Activated CD4-positive, alpha-beta T cell treated with anti-CD3 and anti-CD28 coated beads, Interleukin-2, amount 50 U/mL, for 24 hours (primary cell): ENCODE data around the gene RIMKLB.
"Not testable (repeated sequence)": the region's sequence is repeated elsewhere in the genome, so short reads cannot be mapped to it uniquely, and the experiment has no call there.

Experiments
- DNase-seq, 2 donors: peaks; one replicate each; pipeline ENCODE4 v3.0.0-alpha.2; 2020; ENCODE audit warnings: low read depth in 1 of 2, low spot score in 1 of 2

RIMKLB gene

DNA sequence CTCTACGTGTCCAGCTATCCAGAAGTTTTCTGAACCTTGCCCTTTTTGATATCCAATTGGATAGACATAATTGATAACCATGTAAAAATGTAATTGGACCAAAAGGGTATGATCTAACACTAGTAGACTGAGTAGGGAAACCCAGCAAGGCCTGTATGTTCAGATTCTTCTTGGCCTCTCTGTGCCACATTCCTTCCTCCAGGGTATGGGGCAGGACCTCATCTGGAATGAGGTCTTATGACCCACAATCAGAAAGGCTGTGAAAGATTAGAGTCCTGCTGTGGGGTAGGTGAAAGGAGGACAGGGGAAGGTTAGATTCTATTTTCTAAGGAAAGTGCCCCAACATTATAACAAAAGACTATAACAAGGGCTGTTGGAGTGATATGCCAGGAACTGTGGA is 73.3 kb downstream of the RIMKLB start:
- DNase-seq = no peak

DNA sequence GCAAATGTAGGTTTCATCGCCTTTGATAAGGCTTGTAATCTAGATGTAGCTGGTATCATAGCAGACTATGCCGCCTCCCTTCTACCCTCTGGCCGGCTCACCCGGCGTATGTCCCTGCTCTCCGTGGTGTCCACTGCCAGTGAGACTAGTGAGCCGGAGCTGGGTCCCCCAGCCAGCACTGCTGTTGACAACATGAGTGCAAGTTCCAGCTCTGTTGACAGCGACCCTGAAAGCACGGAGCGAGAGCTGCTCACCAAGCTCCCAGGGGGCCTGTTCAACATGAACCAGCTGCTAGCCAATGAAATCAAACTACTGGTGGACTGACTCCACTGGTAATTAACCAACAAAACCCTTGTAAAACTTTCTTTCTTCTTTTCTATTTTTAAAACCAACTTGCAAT is 75.7 kb downstream of the RIMKLB start:
- no peak for DNase-seq

DNA sequence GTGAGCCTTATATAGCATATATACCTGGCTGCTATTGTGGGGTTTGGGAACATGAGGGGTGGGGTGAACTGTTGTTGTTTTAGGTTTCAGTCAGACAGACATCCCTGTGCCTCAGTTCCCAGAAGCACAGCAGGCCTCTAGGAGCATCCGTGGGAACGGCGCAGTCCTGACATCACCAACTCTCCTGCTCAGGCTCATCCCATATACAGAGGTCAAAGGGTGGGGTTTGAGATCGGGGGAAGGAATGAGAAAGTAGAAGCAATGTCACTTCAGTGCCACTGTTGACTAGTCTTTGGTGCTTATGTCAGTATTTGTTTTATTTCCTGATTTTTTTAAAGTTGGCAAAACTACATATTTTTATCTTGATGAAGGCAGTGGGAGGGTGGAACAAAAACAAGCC is 81.5 kb downstream of the RIMKLB start:
- no peak for DNase-seq

DNA sequence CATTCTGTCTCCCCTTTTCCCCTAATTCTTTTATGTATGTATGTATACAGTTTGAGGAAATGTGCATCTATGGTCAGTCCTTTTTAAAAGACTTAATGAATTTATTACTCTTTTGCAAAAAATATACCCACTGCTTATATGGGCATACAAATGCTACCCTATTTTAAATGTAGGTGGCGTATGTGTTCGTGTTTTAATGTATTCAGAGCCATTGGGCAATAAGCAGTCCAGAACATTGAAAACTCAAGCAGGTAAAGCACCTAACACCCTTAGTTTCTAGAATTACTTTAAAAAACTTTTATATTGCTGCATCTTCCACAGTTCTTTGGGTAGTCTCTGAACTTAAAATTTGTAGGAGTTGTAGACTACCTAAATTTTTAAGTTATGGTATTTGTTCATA is 82.1 kb downstream of the RIMKLB start:
- no peak for DNase-seq

DNA sequence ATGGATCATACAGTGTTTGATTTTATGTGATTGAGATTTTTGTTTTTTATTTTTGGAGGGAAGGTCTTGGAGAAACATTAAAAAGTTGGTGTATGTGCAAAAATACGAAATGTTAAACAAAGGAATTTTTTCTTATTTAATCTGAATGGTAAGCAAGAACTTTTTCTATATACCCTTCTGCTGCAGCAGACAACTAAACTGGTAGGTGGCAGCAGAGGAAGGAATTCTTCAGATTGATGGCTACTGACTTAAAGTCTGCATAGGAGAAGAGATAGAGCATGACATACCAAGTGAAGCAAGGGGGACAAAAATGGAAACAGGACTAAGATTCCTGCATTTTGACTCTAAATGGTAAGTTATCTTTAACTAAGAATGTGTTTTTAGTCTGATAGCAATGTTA is 82.6 kb downstream of the RIMKLB start:
- DNase-seq = no peak

DNA sequence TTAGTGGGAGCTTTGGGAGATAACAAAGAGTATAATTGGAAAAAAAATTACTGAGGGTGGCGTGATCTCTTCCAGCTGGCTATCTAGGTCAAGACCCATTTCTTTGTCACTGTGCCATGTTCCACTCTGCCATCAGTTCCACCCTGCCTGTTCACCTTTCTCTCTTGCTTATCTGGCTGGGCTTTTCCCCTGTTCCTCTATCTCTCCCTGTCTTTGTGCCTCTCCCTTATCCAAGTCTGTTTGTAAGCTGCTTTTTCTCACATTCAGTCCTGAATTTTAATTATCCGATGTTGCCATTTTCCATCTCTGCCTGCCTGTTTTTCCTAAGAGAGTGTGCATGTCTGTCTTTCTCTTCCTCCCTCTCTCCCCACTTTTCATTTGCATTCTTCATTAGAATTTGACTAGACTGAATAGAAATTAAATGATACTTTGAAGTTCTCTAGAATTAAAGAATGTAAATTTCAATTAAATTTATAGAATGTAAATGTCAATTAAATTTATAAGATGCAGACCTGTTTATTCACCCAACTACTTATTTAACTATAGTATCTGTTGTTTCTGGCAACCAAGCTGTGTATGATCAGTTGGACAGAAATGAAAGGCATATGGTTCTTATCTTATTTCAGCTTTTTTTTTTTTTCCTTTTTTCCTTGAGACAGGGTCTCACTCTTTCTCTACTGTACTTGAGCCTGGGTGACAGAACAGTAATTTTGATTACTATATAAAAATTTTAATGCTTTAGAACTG is 83.8 kb downstream of the RIMKLB start:
- no peak for DNase-seq

DNA sequence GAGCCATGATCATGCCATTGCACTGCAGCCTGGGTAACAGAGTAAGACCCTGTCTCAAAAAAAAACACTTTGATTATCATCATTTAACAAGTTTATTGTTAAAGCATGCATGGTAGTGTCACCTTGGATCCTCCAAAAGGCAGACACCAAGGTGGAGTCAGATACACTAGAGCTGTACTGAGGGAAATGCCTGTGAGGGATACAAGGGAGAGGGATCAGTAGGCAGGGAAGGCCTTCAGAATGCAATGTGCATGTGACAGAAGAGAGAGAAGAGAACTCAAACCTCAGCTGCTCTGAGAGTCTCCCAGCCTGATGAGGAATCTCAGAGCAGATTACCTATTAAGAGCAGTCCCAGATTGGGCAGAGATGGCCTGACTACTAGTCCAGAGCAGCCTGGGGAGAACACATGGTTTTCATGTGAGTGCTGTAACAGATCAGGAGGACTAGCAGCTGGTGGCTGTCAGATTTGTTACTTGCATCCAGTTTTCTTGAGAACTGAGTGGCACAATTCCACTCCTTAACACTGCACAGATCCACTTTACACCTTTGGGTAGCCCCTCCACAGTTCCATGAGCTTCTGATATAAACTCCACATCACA is 86.6 kb downstream of the RIMKLB start:
- DNase-seq = no peak

DNA sequence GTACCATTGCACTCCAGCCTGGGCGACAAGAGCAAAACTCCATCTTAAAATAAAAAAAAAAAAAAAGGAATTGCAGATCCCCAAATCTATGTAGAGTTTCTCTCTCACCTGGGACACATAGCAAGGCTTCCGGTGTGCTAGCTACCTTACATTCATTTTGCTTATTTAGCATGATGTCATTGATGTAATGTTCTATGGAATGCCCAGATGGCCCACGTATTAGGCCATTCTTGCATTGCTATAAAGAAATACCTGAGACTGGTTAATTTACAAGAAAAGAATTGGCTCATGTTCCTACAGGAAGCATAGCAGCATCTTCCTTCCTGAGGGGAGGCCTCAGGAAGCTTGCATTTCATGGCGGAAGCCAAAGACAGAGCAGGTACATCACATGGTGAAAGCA is 87.7 kb downstream of the RIMKLB start:
- no peak for DNase-seq

DNA sequence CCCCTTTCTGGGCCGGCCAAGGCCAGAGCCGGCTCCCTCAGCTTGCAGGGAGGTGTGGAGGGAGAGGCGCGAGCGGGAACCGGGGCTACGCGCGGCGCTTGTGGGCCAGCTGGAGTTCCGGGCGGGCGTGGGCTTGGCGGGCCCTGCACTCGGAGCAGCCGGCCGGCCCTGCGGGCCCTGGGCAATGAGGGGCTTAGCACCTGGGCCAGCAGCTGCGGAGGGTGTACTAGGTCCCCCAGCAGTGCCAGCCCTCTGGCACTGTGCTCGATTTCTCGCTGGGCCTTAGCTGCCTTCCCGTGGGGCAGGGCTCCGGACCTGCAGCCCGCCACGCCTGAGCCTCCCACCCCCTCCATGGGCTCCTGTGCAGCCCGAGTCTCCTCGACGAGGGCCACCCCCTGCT is 89.4 kb downstream of the RIMKLB start:
- not testable (repeated sequence) for DNase-seq

DNA sequence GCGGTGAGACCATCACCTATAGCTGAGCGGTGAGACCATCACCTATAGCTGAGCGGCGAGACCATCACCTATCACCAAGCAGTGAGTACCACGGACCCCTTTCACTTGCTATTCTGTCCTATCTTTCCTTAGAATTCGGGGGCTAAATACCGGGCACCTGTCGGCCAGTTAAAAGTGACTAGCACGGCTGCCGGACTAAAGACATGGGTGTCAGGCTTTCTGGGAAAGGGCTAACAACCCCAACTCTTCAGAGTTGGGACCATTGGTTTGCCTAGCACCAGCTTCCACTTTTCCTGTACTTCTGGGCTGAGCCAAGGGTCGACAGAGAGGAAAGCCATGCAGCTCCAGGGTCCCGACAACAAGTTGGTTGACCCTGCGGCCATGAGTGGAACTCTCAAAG is 90.9 kb downstream of the RIMKLB start:
- not testable (repeated sequence) for DNase-seq

DNA sequence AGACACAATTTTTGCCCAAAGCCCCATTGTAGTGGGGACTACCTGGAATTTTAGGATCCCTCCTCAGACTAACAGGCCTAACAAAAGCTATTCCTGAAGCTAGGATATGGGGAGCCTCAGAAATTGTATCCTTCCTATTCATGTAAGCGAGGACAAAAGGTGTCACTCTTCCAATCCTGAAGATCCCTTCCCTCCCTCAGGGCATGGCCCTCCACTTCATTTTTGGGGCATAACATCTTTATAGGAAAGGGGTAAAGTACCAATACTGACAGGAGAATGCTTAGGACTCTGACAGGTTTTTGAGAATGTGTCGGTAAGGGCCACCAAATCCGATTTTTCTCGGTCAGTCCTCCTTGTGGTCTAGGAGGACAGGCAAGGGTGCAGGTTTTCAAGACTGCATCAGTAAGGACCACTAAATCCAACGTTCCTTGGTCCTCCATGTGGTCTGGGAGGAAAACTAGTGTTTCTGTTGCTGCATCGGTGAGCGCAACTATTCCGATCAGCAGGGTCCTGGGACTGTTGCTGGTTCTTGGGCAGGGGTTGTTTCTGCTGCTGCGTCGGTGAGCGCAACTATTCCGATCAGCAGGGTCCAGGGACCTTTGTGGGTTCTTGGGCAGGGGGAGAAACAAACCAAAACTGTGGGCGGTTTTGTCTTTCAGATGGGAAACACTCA is 91.7 kb downstream of the RIMKLB start:
- DNase-seq = not testable (repeated sequence)

DNA sequence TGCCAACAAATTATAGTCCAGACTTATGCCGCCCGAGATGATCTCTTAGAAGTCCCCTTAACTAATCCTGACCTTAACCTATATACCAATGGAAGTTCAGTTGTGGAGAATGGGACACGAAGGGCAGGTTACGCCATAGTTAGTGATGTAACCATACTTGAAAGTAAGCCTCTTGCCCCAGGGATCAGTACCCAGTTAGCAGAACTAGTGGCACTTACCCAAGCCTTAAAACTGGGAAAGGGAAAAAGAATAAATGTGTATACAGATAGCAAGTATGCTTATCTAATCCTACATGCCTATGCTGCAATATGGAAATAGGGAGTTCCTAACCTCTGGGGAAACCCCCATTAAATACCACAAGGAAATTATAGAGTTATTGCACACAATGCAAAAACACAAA is 95.4 kb downstream of the RIMKLB start:
- not testable (repeated sequence) for DNase-seq

DNA sequence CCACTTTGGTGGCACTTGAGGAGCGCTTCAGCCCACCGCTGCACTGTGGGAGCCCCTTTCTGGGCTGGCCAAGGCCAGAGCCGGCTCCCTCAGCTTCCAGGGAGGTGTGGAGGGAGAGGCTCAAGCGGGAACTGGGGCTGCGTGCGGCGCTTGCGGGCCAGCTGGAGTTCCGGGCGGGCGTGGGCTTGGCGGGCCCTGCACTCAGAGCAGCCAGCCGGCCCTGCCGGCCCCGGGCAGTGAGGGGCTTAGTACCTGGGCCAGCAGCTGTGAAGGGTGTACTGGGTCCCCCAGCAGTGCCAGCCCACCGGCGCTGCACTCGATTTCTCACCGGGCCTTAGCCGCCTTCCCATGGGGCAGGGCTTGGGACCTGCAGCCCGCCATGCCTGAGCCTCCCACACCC is 96.8 kb downstream of the RIMKLB start:
- not testable (repeated sequence) for DNase-seq

DNA sequence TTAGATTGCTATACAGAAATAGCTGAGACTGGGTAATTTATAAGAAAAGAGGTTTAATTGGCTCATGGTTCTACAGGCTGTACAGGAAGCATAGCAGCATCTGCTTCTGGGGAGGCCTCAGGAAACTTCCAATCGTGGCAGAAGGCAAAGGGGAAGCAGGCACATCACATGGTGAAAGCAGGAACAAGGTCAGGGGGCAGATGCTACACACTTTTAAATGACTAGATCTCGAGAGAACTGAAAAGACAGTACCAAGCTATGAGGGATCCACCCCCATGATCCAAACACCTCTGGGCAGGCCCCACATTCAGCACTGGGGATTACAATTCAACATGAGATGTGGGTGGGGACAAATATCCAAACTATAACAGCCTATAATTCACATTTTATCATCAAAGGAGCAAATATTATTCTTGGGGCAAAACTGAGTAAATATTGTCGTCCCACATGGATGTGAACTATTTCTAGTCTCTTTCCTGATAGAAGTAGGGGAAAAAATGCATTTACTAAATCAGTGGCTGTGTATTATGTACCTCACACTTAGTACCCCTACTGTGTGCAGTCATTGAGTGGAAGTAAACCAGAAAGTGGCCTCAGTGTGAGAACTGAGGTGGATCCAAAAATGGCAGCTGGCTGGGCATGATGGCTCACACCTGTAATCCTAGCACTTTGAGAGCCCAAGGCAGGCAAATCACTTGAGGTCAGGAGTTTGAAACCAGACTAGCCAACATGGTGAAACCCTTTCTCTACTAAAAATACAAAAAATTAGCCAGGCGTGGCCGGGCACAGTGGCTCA is 99.2 kb downstream of the RIMKLB start:
- DNase-seq = no peak

DNA sequence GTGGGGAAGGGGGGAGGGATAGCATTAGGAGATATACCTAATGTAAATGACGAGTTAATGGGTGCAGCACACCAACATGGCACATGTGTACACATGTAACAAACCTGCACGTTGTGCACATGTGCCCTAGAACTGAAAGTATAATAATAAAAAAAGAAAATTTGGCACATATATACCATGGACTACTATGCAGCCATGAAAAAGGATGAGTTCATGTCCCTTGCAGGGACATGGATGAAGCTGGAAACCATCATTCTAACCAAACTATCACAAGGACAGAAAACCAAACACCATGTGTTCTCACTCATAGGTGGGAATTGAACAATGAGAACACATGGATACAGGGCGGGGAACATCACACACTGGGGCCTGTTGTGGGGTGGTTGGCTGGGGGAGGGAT is 103.4 kb downstream of the RIMKLB start:
- DNase-seq = not testable (repeated sequence)

DNA sequence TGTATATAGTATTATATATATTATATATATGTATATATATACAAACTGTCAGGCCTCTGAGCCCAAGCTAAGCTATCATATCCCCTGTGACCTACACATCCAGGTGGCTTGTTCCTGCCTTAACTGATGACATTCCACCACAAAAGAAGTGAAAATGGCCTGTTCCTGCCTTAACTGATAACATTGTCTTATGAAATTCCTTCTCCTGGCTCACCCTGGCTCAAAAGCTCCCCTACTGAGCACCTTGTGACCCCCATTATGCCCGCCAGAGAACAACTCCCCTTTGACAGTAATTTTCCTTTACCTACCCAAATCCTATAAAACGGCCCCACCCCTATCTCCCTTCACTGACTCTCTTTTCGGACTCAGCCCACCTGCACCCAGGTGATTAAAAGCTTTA is 107.0 kb downstream of the RIMKLB start:
- not testable (repeated sequence) for DNase-seq

DNA sequence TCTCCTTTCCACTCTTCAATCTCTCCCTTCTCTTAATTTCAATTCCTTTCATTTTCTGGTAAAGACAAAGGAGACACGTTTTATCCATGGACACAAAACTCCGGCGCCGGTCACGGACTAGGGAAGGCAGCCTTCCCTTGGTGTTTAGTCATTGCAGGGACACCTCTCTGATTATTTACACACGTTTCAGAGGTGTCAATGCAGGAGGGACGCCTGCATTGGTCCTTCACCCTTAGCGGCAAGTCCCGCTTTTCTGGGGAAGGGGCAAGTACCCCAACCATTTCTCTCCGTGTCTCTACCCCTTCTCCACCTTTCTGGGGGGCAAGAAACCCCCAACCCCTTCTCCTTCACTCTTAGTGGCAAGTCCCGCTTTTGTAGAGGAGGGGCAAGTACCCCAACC is 107.7 kb downstream of the RIMKLB start:
- not testable (repeated sequence) for DNase-seq

DNA sequence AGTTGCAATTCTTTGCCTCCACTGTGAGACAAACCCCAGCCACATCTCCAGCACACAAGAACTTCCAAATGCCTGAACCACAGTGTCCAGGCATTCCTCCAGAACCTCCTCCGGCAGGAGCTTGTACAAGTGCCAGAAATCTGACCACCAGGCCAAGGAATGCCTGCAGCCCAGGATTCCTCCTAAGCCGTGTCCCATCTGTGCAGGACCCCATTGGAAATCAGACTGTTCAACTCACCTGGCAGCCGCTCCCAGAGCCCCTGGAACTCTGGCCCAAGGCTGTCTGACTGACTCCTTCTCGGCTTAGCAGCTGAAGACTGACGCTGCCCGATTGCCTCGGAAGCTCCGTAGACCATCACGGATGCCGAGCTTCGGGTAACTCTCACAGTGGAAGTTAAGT is 109.3 kb downstream of the RIMKLB start:
- not testable (repeated sequence) for DNase-seq

DNA sequence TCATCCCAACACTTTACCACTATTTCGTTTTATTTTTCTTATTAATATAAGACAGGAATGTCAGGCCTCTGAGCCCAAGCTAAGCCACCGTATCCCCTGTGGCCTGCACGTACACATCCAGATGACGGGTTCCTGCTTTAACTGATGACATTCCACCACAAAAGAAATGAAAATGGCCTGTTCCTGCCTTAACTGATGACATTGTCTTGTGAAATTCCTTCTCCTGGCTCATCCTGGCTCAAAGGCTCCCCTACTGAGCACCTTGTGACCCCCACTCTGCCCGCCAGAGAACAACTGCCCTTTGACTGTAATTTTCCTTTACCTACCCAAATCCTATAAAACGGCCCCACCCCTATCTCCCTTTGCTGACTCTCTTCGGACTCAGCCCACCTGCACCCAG is 112.3 kb downstream of the RIMKLB start:
- not testable (repeated sequence) for DNase-seq

DNA sequence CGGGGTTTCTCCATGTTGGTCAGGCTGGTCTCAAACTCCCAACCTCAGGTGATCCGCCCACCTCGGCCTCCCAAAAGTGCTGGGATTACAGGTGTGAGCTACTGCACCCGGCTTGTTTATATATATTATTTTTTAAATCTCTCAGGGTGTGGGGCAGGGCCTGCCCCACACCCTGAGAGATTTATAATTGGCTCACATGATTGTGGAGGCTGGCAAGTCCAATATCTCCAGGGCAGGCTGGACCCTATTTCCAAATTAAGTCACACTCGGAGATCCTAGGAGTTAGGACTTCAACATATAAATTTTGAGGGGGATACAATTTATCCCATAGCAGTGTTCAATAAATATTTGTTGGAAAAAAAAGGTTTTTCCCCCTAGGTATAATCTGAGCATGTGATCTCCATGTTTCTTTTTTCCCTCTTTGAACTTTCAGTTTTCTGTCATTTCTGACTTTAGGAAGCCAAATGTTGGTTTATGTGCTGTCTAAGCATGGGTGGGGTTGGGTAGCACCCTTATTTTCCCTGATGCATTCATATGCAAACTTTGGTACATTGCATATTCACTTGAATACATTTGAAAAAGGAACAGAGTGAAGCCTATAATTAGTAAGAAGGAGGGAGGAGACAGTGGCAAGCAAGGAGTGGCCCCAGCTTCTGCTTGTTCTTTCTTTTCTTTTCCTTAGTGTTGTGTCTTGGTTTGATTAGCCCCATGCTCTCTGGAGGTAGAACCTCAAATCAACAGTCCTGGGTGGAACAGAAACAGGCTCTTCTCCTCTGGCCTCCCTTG is 116.0 kb downstream of the RIMKLB start:
- DNase-seq = no peak
